GM12801 (cell line): ENCODE results near the gene MYLK.

ENCODE experiments used
- TF ChIP-seq, protein P1 (sequence below): IDR thresholded peaks from one replicate; pipeline ENCODE4 v1.5.1; 2011; ENCODE audit warnings: control low read depth; ENCODE audit not compliant: insufficient read length; ENCODE audit errors: extremely low read depth

MYLK gene

DNA sequence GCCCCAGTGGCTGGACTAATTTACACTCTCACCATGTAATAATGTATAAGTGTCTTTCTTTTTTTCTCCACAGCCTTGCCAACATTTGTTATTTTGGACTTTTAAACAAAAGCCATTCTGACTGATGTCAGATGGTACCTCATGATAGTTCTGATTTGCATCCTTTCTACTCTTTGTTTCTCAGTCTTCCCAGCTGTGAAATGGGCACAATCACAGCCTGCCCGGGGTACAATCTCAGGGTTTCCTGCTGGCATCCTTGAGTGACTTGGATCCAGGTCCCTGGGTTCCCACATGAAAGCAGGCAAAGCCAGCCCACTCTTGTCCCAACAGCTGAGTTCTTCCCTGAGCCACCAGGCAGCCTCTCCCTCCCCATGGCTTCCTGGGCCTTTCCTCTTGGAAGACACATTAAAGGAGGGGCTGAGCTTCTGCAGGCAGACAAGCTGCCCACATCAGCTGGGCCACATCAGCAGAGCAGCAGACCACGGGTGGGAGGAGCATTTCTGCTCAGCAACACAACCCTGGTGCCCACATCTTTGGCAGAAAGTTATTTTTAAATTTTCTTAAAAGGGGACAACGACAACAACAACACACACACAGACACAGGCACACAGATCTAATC is 82.0 kb downstream of the MYLK start:
- TF ChIP-seq, protein P1, sequence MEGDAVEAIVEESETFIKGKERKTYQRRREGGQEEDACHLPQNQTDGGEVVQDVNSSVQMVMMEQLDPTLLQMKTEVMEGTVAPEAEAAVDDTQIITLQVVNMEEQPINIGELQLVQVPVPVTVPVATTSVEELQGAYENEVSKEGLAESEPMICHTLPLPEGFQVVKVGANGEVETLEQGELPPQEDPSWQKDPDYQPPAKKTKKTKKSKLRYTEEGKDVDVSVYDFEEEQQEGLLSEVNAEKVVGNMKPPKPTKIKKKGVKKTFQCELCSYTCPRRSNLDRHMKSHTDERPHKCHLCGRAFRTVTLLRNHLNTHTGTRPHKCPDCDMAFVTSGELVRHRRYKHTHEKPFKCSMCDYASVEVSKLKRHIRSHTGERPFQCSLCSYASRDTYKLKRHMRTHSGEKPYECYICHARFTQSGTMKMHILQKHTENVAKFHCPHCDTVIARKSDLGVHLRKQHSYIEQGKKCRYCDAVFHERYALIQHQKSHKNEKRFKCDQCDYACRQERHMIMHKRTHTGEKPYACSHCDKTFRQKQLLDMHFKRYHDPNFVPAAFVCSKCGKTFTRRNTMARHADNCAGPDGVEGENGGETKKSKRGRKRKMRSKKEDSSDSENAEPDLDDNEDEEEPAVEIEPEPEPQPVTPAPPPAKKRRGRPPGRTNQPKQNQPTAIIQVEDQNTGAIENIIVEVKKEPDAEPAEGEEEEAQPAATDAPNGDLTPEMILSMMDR, result no peak

DNA sequence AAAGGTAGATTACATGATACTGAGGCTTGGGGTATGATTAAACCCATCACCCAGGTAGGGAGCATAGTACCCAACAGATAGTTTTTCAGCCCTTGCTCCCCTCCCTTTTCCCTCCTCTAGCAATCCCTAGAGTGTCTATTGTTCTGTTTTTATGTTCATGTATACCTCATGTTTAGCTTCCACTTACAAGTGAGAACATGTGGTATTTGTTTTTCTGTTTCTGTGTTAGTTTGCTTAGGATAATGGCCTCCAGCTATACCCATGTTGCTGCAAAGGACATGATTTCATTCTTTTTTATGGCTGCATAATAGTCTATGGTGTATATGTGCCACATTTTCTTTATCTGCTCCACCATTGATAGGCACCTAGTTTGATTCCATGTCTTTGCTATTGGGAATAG is 82.7 kb downstream of the MYLK start:
- TF ChIP-seq, protein P1, result no peak

DNA sequence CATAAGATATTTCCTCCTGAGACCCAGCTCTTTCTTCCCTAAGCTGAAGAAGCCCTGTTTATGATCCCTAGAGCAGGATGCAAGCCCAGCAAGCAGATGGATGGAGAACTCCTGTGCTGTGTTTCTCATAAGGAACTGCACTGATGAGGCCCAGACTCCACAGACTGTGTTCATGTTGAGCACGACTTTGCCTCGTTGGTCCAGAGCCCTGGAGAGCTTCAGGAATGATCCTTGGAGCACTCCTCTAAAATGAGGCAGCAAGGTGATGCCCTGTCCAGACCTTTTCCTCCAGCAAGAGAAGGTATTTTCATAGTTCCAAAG is 83.8 kb downstream of the MYLK start:
- TF ChIP-seq, protein P1, result no peak

DNA sequence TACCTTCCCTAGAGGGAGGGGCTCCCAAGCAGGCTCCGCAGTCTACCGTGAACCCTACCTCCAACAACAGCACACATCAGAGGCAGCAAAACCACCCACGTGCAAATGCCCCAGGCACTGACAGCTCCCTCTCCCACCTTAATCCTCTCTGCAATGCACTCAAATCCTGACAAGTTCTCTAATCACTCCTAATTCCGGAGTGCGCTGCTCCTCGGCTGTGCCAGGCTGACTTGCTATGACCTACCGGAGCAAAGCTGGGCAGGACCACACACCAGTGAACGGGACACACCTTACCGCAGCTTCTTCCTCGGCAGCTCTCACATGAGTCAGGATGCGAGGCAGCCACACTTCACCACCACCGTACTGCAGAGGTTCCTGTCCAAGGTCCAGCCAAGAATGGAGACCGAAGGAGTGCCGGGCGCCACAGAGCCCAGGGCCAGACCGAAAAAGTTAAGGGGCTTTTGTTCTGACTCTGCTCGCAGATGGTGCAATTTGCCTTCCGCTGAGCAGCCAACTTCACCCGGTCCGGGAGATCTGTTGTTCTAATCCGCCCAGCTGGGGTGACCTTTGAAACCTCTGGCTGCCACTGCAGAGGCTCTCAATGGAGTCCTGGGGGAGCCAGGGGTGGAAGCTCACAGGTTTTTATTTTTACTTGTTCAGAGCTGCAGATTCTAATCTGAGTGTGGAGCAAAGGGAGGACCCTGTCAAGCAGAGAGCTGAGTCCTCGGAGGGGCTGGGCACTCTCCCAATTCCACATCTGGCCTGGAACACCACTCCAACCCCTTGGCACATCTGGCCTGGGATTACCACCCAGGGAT is 84.4 kb downstream of the MYLK start:
- TF ChIP-seq, protein P1, result no peak

DNA sequence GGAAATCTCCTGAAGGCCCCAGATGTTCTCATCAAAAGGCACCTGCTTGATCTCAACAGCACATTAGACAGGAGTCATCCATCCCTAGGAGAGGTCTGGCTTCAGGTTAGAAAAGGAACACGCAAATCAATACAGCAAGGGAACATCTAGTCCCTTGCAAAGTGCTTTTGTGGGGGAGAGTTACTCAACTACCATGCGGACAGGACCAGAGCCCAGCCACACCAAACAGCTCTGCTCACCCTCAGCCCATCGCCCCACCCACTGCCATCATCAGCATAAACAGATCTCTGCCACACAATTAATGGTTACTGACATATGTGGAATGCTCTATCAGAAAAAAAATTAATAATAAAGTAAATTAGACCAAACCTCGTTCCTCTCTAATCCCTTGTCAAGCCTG is 85.6 kb downstream of the MYLK start:
- TF ChIP-seq, protein P1, result no peak

DNA sequence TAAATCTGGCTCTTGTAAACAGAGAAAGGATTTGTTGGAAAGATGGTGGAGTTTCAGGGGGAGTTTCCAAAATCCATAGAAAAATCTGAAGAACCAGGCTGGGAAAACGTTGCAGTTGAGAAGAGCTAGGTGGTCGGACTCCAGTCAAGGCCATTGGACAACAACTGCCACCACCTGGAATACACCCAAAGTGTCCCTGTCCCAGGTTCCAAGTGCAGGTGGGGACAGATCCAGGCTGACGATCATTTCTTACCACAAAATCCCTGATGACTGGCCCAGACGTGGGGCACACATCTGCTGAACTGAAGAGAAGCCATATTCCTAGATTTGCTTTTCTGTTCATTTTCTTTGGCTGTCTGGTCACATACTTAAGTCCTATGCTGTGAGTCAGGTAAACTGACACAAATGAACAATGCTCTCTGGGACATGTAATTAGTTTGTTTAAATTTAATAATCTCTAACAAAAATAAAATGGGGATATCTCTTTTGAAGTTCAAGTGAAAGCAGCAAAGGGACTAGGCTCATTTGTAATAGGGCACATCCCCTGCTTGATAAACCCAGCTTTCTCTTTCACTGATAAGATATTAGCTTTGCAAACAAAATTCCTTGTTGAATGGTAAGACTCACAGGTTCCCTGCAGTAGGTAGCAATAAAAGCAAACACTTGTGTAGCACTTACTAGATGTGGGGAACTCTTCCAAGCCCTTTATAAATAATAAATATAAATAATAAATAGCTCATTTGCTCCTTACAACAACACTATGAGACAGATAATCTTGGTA is 88.5 kb downstream of the MYLK start:
- TF ChIP-seq, protein P1, result no peak

DNA sequence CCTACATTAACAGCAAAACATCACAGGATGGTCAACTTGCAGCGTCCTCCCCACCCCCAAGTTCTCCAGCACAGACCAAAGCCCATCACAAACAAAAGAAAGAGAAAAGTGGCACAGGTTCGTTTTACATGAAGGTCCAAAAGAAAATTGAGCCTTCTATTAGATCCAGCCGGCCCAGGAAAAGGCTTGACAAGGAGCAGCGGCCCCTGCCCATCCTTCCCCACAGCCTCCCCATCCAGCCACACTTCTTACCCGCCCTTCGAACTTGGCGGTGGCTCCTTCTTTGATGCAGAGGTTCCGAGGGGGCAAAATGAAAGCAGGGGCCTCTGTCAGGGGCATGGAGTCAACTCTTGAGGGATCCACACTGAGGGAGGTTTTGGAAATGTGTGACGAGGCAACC is 90.7 kb downstream of the MYLK start:
- TF ChIP-seq, protein P1, result no peak
